SK-N-MC (cell line): Measurements from ENCODE around the gene CPAMD8.

Source experiments
- DNase-seq: peaks from one replicate; pipeline ENCODE4 v3.0.0-alpha.2; 2011; ENCODE audit warnings: low read depth, low spot score
- H3K27ac ChIP-seq: fragments of 200-600 bp; sonication (generic); 2 replicates; pipeline ENCODE4 v1.5.1; 2016; ENCODE audit warnings: mixed run types
- H3K36me3 ChIP-seq: fragments of 200-600 bp; sonication (generic); 2 replicates; pipeline ENCODE4 v1.6.1; 2017; ENCODE audit warnings: antibody characterized with exemption, low read length, mixed read lengths; ENCODE audit not compliant: insufficient read depth
- H3K4me3 ChIP-seq: fragments of 200-600 bp; sonication (generic); 2 replicates; pipeline ENCODE4 v1.5.1; 2016
- H3K9ac ChIP-seq: fragments of 200-600 bp; sonication (generic); 2 replicates; pipeline ENCODE4 v1.8.0; 2017; ENCODE audit warnings: mixed run types, mixed read lengths; ENCODE audit not compliant: insufficient read length
- H3K9me3 ChIP-seq: fragments of 200-600 bp; sonication (generic); 2 replicates; pipeline ENCODE4 v1.6.1; 2017; ENCODE audit warnings: low read depth, mild to moderate bottlenecking, antibody characterized with exemption, low read length, moderate library complexity, mixed read lengths
- EZH2 ChIP-seq: fragments of 200-600 bp; sonication (generic); IDR thresholded peaks from one replicate; pipeline ENCODE4 v1.6.1; 2017; ENCODE audit warnings: antibody characterized with exemption
- FOXP2 ChIP-seq: optimal IDR thresholded peaks from 2 replicates; pipeline ENCODE3; 2011; ENCODE audit warnings: mild to moderate bottlenecking, moderate library complexity; ENCODE audit not compliant: insufficient read depth; ENCODE audit errors: extremely low read length, control extremely low read depth
- POLR2AphosphoS5 ChIP-seq: IDR thresholded peaks from 2 replicates; pipeline ENCODE4 v1.6.1; 2012; ENCODE audit warnings: mild to moderate bottlenecking, low read depth, low read length, borderline replicate concordance

The CPAMD8 gene

GRCh38 chr19:16915734-16916133, 110.9 kb downstream of the CPAMD8 start:
- no peak for TF ChIP-seq EZH2
- no peak for TF ChIP-seq FOXP2
- no peak for TF ChIP-seq POLR2AphosphoS5
- DNase-seq = no peak
- H3K9me3 ChIP-seq = no peaks in the 10 kb centered on the region

GRCh38 chr19:16915135-16915534, 111.5 kb downstream of the CPAMD8 start:
- H3K4me3 ChIP-seq = no peak overlapping the region
- no peaks in the 10 kb centered on the region for H3K36me3 ChIP-seq
- no peaks in the 10 kb centered on the region for H3K9me3 ChIP-seq
- DNase-seq = no peak
- no peak overlapping the region for H3K9ac ChIP-seq
- H3K27ac ChIP-seq = no peak overlapping the region
- TF ChIP-seq EZH2 = no peak
- TF ChIP-seq POLR2AphosphoS5 = no peak
- TF ChIP-seq FOXP2 = no peak

More at GRCh38 chr19:16915734-16916133, 110.9 kb downstream of the CPAMD8 start:
- Histone ChIP-seq H3K9ac (no peak overlapping the region), H3K27ac (no peak overlapping the region), H3K4me3 (no peak overlapping the region), H3K36me3 (no peaks in the 10 kb centered on the region)

GRCh38 chr19:16914421-16914820, 112.2 kb downstream of the CPAMD8 start:
- TF ChIP-seq EZH2 = no peak
- TF ChIP-seq POLR2AphosphoS5 = no peak
- TF ChIP-seq FOXP2 = no peak
- H3K36me3 ChIP-seq = no peaks in the 10 kb centered on the region
- H3K4me3 ChIP-seq = no peak overlapping the region
- H3K9me3 ChIP-seq = no peaks in the 10 kb centered on the region
- H3K9ac ChIP-seq = no peak overlapping the region
- DNase-seq = no peak
- no peak overlapping the region for H3K27ac ChIP-seq

GRCh38 chr19:16912780-16913179, 113.8 kb downstream of the CPAMD8 start:
- DNase-seq = no peak
- H3K9ac ChIP-seq = no peak overlapping the region
- H3K36me3 ChIP-seq = no peaks in the 10 kb centered on the region
- H3K27ac ChIP-seq = no peak overlapping the region
- H3K9me3 ChIP-seq = no peaks in the 10 kb centered on the region
- H3K4me3 ChIP-seq = no peak overlapping the region
- TF ChIP-seq FOXP2 (no peak), EZH2 (no peak), POLR2AphosphoS5 (no peak)

- Histone ChIP-seq H3K9ac (no peak overlapping the region), H3K4me3 (no peak overlapping the region), H3K36me3 (no peaks in the 10 kb centered on the region), H3K27ac (no peak overlapping the region), H3K9me3 (no peaks in the 10 kb centered on the region)
- no peak for DNase-seq
- no peak for TF ChIP-seq EZH2
- TF ChIP-seq FOXP2 = no peak
- TF ChIP-seq POLR2AphosphoS5 = no peak
Measured at GRCh38 chr19:16911046-16911445, 115.6 kb downstream of the CPAMD8 start.

GRCh38 chr19:16908759-16909158, 117.9 kb downstream of the CPAMD8 start:
- no peak overlapping the region for H3K9ac ChIP-seq
- H3K4me3 ChIP-seq = no peak overlapping the region
- no peaks in the 10 kb centered on the region for H3K9me3 ChIP-seq
- DNase-seq = no peak
- TF ChIP-seq FOXP2 (no peak), POLR2AphosphoS5 (no peak), EZH2 (no peak)
- no peaks in the 10 kb centered on the region for H3K36me3 ChIP-seq
- no peak overlapping the region for H3K27ac ChIP-seq

- no peak for TF ChIP-seq FOXP2
- TF ChIP-seq EZH2 = no peak
- no peak for TF ChIP-seq POLR2AphosphoS5
Measured at GRCh38 chr19:16904599-16904998, 122.0 kb downstream of the CPAMD8 start.

GRCh38 chr19:16903347-16903746, 123.3 kb downstream of the CPAMD8 start:
- no peak overlapping the region for H3K27ac ChIP-seq
- no peak overlapping the region for H3K4me3 ChIP-seq
- H3K9me3 ChIP-seq = no peaks in the 10 kb centered on the region
- TF ChIP-seq POLR2AphosphoS5 (no peak), EZH2 (no peak), FOXP2 (no peak)
- no peak for DNase-seq
- no peak overlapping the region for H3K9ac ChIP-seq
- no peaks in the 10 kb centered on the region for H3K36me3 ChIP-seq

More at GRCh38 chr19:16904599-16904998, 122.0 kb downstream of the CPAMD8 start:
- Histone ChIP-seq H3K9me3 (no peaks in the 10 kb centered on the region), H3K9ac (no peak overlapping the region), H3K27ac (no peak overlapping the region), H3K4me3 (no peak overlapping the region), H3K36me3 (no peaks in the 10 kb centered on the region)
- DNase-seq = no peak

- no peak overlapping the region for H3K27ac ChIP-seq
Measured at GRCh38 chr19:16902545-16902944, 124.1 kb downstream of the CPAMD8 start.

More at GRCh38 chr19:16902545-16902944, 124.1 kb downstream of the CPAMD8 start:
- H3K9ac ChIP-seq = no peak overlapping the region
- no peak for DNase-seq
- TF ChIP-seq POLR2AphosphoS5 (no peak), EZH2 (no peak), FOXP2 (no peak)
- no peaks in the 10 kb centered on the region for H3K36me3 ChIP-seq
- H3K4me3 ChIP-seq = no peak overlapping the region
- H3K9me3 ChIP-seq = no peaks in the 10 kb centered on the region
